ENCODE measurements around the gene PRPSAP1.
"Not testable (repeated sequence)": the region's sequence is repeated elsewhere in the genome, so short reads cannot be mapped to it uniquely, and the experiment has no call there.

The PRPSAP1 gene

GRCh38 chr17:76314392-76315227, 39.1 kb downstream of the PRPSAP1 start:
- DNase-seq, result no peak

GRCh38 chr17:76312735-76313134, 41.0 kb downstream of the PRPSAP1 start:
- DNase-seq, result no peak

GRCh38 chr17:76309461-76309860, 44.3 kb downstream of the PRPSAP1 start:
- DNase-seq, result no peak

GRCh38 chr17:76307966-76308338, 45.8 kb downstream of the PRPSAP1 start, which contains the start of gene QRICH2:
TSS of gene QRICH2 (minus strand) at chr17:76308276. CDS start at chr17:76307998, 278 bp downstream.
- no peak for DNase-seq

- no peak for DNase-seq
These were observed 46.3 kb downstream of the PRPSAP1 start for GRCh38 chr17:76307299-76307965.

- not testable (repeated sequence) for DNase-seq
These were observed 48.6 kb downstream of the PRPSAP1 start for GRCh38 chr17:76305135-76305454.

- no peak for DNase-seq
These were observed 49.2 kb downstream of the PRPSAP1 start for GRCh38 chr17:76304226-76305134.

- DNase-seq, result no peak
These were observed 56.3 kb downstream of the PRPSAP1 start for GRCh38 chr17:76297436-76297835.

GRCh38 chr17:76296889-76297288, 56.8 kb downstream of the PRPSAP1 start:
- no peak for DNase-seq

GRCh38 chr17:76296186-76296585, 57.5 kb downstream of the PRPSAP1 start:
- DNase-seq, result no peak

GRCh38 chr17:76293106-76293505, 60.6 kb downstream of the PRPSAP1 start:
- no peak for DNase-seq

- no peak for DNase-seq
These were observed 61.1 kb downstream of the PRPSAP1 start for GRCh38 chr17:76292567-76292966.

- no peak for DNase-seq
These were observed 71.9 kb downstream of the PRPSAP1 start for GRCh38 chr17:76281573-76282371.

GRCh38 chr17:76280650-76281049, 73.1 kb downstream of the PRPSAP1 start:
- no peak for DNase-seq

GRCh38 chr17:76279742-76280287, 73.9 kb downstream of the PRPSAP1 start:
- no peak for DNase-seq

GRCh38 chr17:76278952-76279741, 74.6 kb downstream of the PRPSAP1 start:
- peak; percentile 17 for DNase-seq

- no peak for DNase-seq
These were observed 75.3 kb downstream of the PRPSAP1 start for GRCh38 chr17:76278268-76278908.

GRCh38 chr17:76277300-76278267, 76.1 kb downstream of the PRPSAP1 start:
- DNase-seq, result no peak

Measured in NCI-H748 treated with DMSO at 0.1 percent for 48 hours (cell line).